ENCODE results near the gene KLHL14.

KLHL14 gene

GRCh38 chr18:32669549-32670165 is 103.2 kb downstream of the KLHL14 start:
- TF ChIP-seq FOXP2 (optimal IDR thresholded peaks at IDR 0.05; ENCODE audit: borderline replicate concordance, extremely low read depth, extremely low read length, insufficient read depth) (no peak), SIN3A (IDR thresholded peaks at IDR 0.05; ENCODE audit: borderline replicate concordance, insufficient read depth, low read length) (no peak), REST (IDR thresholded peaks at IDR 0.05; ENCODE audit: insufficient read depth in 1 of 2, low read depth in 2 of 2, low read length in 2 of 2) (no peak), TAF1 (IDR thresholded peaks at IDR 0.05; ENCODE audit: borderline replicate concordance, insufficient read depth, low read length) (no peak), POLR2AphosphoS5 (IDR thresholded peaks at IDR 0.05; ENCODE audit: low read depth, low read length) (no peak)

DNA sequence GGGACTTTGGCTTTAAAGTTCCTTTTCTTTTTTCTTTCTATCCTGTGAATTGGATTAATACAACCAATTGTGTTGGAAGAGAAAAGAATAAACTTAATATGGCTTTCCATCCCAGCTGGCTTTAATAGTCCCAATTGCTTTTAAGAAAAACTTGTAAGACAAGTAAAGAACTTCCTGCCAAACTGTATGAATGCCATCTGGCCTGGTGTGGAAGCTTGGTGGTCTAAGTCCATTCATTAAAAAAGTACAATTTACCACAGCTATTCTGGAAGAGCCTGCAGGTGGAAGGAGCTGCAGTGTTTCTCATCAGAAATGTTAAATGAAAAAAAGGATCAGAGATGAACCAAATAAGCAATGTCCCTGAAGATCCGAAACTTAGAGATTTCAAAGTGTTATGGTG is 103.9 kb downstream of the KLHL14 start:
- TF ChIP-seq SIN3A (IDR thresholded peaks at IDR 0.05; ENCODE audit: borderline replicate concordance, insufficient read depth, low read length) (no peak), TAF1 (IDR thresholded peaks at IDR 0.05; ENCODE audit: borderline replicate concordance, insufficient read depth, low read length) (no peak), FOXP2 (optimal IDR thresholded peaks at IDR 0.05; ENCODE audit: borderline replicate concordance, extremely low read depth, extremely low read length, insufficient read depth) (no peak), POLR2AphosphoS5 (IDR thresholded peaks at IDR 0.05; ENCODE audit: low read depth, low read length) (no peak), REST (IDR thresholded peaks at IDR 0.05; ENCODE audit: insufficient read depth in 1 of 2, low read depth in 2 of 2, low read length in 2 of 2) (no peak)

DNA sequence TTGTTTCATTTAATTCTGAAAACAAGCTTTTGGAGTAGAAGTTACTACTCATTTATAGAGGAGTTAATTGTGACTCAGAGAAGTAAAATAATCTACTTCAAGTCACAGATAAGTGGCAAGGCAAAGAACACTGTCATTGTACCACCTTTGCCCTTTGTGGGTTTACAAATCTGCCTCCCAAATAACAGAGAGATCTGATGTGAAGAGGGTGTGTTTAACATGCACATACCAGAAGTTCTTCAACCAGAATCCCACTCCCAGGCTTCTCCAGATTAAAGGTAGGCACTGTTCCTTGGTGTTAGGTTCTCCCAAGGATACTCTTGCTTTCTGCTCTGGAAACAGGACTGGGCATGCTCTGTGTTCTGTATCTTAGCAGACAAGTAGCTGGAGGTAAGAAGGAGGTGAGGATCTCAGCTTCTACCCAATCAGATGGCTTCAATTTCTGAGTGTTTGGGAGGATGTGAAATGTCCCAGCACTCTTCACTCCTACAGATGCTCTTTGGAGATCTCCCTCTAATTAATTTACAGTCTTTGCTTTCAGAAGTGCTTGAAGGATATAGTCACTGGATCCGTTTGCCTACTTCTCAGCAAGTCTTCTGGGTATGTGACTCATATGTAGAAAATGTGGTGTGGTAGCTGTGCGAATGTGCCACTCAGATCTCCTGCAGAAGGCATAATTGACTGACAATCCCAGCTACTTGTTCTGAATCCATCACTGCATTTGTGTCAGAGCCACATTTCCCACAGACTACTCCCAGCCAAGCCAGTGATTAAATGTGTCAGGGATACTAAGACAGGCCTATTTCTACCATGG is 111.1 kb downstream of the KLHL14 start:
- TF ChIP-seq SIN3A (IDR thresholded peaks at IDR 0.05; ENCODE audit: borderline replicate concordance, insufficient read depth, low read length) (no peak), TAF1 (IDR thresholded peaks at IDR 0.05; ENCODE audit: borderline replicate concordance, insufficient read depth, low read length) (no peak), POLR2AphosphoS5 (IDR thresholded peaks at IDR 0.05; ENCODE audit: low read depth, low read length) (no peak)

DNA sequence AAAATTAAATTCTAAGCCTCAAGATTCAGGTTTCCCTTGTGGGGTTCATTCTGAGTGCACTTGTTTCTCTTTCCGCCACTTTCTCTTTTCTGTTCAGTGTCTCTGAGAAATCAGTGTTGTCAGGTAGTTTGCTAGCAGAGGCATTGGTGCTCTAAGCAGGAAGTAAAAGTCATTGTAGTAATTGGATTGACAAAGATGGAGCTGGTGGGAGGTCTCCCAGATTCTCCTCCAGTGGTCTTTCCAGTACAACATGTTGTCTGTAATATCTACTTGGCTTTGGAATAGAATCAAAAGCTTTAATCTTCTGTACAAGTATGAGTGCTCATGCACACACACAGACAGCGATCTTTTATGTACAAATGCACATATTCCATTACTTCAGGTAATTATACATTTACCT is 135.6 kb downstream of the KLHL14 start:
- TF ChIP-seq POLR2AphosphoS5 (IDR thresholded peaks at IDR 0.05; ENCODE audit: low read depth, low read length) (no peak), REST (IDR thresholded peaks at IDR 0.05; ENCODE audit: insufficient read depth in 1 of 2, low read depth in 2 of 2, low read length in 2 of 2) (no peak), FOXP2 (optimal IDR thresholded peaks at IDR 0.05; ENCODE audit: borderline replicate concordance, extremely low read depth, extremely low read length, insufficient read depth) (no peak), SIN3A (IDR thresholded peaks at IDR 0.05; ENCODE audit: borderline replicate concordance, insufficient read depth, low read length) (no peak), TAF1 (IDR thresholded peaks at IDR 0.05; ENCODE audit: borderline replicate concordance, insufficient read depth, low read length) (no peak)

DNA sequence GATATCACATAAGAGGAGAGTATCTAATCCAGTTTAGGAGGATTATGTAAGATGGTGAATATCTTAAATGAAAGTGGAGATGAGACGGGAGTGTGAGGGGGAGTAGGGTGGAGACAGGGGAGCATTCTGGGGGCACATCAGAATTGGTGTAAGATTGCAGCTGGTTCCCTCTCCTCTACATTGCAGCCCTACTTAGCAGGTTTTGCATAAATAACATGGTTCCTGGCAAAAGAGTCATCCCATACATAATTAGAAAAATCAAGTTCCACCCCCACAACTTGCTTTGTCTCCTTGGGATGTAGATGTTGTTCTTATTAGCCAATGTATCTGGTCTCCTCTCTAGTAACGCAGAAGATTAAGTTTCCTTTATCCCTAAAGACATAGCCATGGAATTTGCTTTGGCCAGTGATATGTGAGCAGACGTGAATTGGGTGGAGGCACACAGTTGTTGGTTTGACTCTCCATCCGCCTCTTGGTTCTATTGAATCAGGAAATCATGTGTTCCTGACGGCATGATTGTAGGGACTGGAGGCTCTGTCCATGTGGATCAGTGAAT is 137.9 kb downstream of the KLHL14 start:
- TF ChIP-seq REST (IDR thresholded peaks at IDR 0.05; ENCODE audit: insufficient read depth in 1 of 2, low read depth in 2 of 2, low read length in 2 of 2) = no peak
- no peak for TF ChIP-seq POLR2AphosphoS5 (IDR thresholded peaks at IDR 0.05; ENCODE audit: low read depth, low read length)

Measured in PFSK-1 (cell line).